K562 (cell line): ENCODE results near the gene PPP2R3B. TPM values are rescaled to one million over a fixed set of nuclear protein-coding genes. Genes with fewer than 3 reads are reported as not detected.
A peak's percentile ranks its signal among the peaks of the same experiment; 100 is the strongest.

Experiments used
- CREB1 ChIP-seq, 2 experiments: sonication (generic) in 1 of 2; formaldehyde crosslinking in 1 of 2; IDR thresholded peaks; 2 replicates each; pipeline versions ENCODE4 v1.6.1 to v1.8.0; 2012 to 2022; ENCODE audit warnings: inconsistent platforms in 1 of 2, mild to moderate bottlenecking in 1 of 2, missing genetic modification reagents in 1 of 2, moderate library complexity in 1 of 2
- KLF1 ChIP-seq: fragments of 450-650 bp; IDR thresholded peaks from 2 replicates; pipeline ENCODE4 v1.6.1; 2016; ENCODE audit warnings: missing genetic modification characterization, missing compliant biosample characterization
- SREBF1 ChIP-seq: fragments of 150-350 bp; IDR thresholded peaks from 2 replicates; pipeline ENCODE4 v1.6.1; 2014; ENCODE audit warnings: antibody characterized with exemption, low read depth, low read length, borderline replicate concordance
- ZBTB11 ChIP-seq, 3 experiments: fragments of 200-800 bp in 1 of 3; fragments of 250-450 bp in 1 of 3; fragments of 450-650 bp in 1 of 3; sonication (Bioruptor Pico) in 1 of 3; sonication (Bioruptor generic) in 1 of 3; formaldehyde crosslinking in 1 of 3; IDR thresholded peaks; 2 replicates each; pipeline versions ENCODE4 v1.6.1 to v1.8.0; 2016 to 2022; ENCODE audit warnings: mild to moderate bottlenecking in 2 of 3, missing genetic modification characterization in 2 of 3, missing compliant biosample characterization in 1 of 3, moderate library complexity in 1 of 3
- ZMIZ1 ChIP-seq, 2 experiments: fragments of 150-350 bp in 1 of 2; IDR thresholded peaks; 2 replicates each; pipeline ENCODE4 v1.6.1; 2012 to 2016; ENCODE audit warnings: low read depth in 2 of 2, low read length in 2 of 2, mild to moderate bottlenecking in 1 of 2, moderate library complexity in 1 of 2
- polyA plus RNA-seq, 8 experiments: library from polyadenylated mRNA; depleted of rRNA in 4 of 8; stranded (reverse) in 5 of 8; unstranded in 3 of 8; fragments of >200 nt; fragmentation: Nextera tagmentation in 2 of 8; fragmentation: Illumina TruSeq in 1 of 8; extraction: Ambion mirVana in 2 of 8; extraction: Trizol in 1 of 8; gene quantifications; 2 replicates each; pipeline versions ENCODE4 v1.2.1 to v1.2.3, GENCODE V29; 2011 to 2014; ENCODE audit warnings: inconsistent platforms in 1 of 8, missing spikeins in 1 of 8
- total RNA-seq, 7 experiments: library from RNA; depleted of rRNA in 6 of 7; stranded (reverse); fragments of >200 nt in 6 of 7; fragmentation: Illumina TruSeq in 2 of 7; extraction: Trizol in 2 of 7; gene quantifications; 2 replicates each; pipeline versions ENCODE4 v1.2.1 to v1.2.3, GENCODE V29; 2011 to 2021; ENCODE audit warnings: low replicate concordance in 1 of 7
- TF ChIP-seq, protein P1 (sequence below): fragments of 450-650 bp; formaldehyde crosslinking; IDR thresholded peaks from 2 replicates; pipeline ENCODE4 v1.4.0; 2020; ENCODE audit warnings: mild to moderate bottlenecking
- TF ChIP-seq, protein P2 (sequence below): fragments of 450-650 bp; formaldehyde crosslinking; IDR thresholded peaks from 2 replicates; pipeline ENCODE4 v1.4.0; 2020; ENCODE audit warnings: mild to moderate bottlenecking, moderate library complexity

Gene PPP2R3B
- total and polyA plus RNA-seq, 9 of the 15 experiments (the other 6 are each of a cell fraction or from before 2014, with no cell fraction given), result 0.04 to 18.2 (median 8.2) TPM; not detected in 1

DNA sequence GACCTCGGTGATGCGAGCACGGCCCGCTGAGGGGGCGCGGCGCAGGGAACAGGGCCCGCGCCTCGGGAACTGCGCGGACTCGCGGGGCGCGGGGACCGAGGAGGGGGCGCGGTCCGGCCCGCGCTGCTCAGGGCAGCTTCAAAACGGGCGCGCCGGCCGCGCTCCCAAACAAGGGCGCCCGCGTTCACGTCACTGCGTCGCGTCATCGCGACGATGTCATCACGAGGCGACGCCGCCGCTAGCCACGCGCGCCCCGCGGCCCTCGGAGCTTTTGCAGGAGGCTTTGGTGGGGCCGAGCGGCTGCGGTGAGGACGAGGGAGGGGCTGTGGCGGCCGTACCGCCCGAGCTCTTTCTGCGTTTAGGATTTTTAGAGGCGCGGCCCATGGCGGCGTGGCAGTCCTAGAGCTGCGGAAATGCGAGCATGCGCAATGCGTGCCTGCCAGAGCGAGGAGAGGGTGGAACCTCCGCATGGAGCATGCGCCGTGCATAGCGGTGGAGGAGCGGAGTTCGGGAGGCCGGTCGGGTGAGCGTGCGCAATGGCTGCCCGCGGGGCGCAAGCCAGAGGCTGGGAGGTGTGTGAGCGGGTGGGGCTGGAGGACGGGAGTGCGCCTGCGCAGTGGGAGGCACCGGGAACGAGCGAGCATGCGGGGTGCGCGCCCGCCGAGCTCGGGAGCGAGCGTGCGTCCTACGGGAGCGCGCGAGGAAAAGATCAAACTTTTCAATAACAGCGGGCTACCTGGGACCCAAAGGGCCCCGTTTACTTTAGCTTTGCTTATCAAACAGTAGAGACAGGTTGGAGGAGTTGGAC is at the start of gene PPP2R3B (continued):
- TF ChIP-seq ZMIZ1 (IDR thresholded peaks at IDR 0.05; ENCODE audit: low read depth in 2 of 2, low read length in 2 of 2) (no peak), KLF1 (0 out of 2 replicates have a peak, but pooled peaks have one; percentile 15), SREBF1 (no peak), ZBTB11 (CRISPR knock-in tag; IDR thresholded peaks at IDR 0.05) (peak in 1 of 3 experiments; percentile 68; a peak in 2 of 6 replicates), CREB1 (IDR thresholded peaks at IDR 0.05) (peak; percentile 100), CREB1 (CRISPR knock-in tag; IDR thresholded peaks at IDR 0.05) (peak; percentile 99)
- TF ChIP-seq, protein P1, sequence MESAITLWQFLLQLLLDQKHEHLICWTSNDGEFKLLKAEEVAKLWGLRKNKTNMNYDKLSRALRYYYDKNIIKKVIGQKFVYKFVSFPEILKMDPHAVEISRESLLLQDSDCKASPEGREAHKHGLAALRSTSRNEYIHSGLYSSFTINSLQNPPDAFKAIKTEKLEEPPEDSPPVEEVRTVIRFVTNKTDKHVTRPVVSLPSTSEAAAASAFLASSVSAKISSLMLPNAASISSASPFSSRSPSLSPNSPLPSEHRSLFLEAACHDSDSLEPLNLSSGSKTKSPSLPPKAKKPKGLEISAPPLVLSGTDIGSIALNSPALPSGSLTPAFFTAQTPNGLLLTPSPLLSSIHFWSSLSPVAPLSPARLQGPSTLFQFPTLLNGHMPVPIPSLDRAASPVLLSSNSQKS (CRISPR knock-in tag), result no peak
- TF ChIP-seq, protein P2, sequence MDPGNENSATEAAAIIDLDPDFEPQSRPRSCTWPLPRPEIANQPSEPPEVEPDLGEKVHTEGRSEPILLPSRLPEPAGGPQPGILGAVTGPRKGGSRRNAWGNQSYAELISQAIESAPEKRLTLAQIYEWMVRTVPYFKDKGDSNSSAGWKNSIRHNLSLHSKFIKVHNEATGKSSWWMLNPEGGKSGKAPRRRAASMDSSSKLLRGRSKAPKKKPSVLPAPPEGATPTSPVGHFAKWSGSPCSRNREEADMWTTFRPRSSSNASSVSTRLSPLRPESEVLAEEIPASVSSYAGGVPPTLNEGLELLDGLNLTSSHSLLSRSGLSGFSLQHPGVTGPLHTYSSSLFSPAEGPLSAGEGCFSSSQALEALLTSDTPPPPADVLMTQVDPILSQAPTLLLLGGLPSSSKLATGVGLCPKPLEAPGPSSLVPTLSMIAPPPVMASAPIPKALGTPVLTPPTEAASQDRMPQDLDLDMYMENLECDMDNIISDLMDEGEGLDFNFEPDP (CRISPR knock-in tag), result no peak
